ENCODE measurements around the gene NOS1.
"Not testable (repeated sequence)": the region's sequence is repeated elsewhere in the genome, so short reads cannot be mapped to it uniquely, and the experiment has no call there.

The NOS1 gene

GRCh38 chr12:117202556-117202955 lies 158.9 kb downstream of the NOS1 start:
- no peak for DNase-seq

- DNase-seq: no peak
Observed at GRCh38 chr12:117202033-117202432, 159.4 kb downstream of the NOS1 start.

DNA sequence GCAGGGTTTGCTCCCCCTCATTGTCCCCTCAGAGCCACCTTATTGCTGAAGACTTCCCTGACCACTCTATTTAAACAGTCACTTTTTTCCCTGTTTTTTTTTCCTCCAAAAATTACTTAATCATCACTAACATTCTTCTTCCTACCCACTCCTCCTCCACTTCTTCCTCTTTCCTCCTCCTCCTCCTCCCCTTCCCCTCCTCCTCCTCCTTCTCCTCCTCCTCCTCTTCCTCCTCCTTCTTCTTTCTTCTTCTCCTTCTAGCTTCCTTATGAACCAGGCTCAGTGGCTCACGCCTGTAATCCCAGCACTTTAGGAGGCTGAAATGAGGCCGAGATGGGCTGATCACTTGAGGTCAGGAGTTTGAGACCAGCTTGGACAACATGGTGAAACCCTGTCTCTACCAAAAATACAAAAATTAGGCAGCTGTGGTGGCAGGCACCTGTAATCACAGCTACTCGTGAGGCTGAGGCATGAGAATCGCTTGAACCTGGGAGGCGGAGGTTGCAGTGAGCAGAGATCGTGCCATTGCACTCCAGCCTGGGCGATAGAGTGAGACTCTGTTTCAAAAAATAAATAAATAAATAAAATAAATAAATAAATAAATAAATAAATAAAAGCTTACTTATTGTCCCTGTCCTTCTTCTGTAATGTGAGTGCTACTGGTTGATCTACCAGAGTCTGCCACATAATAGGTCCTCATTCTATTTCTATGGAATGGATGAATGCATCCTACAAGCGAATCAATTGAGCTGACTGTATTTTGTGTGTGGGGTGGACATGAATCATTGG lies 161.3 kb downstream of the NOS1 start:
- DNase-seq: not testable (repeated sequence)

DNA sequence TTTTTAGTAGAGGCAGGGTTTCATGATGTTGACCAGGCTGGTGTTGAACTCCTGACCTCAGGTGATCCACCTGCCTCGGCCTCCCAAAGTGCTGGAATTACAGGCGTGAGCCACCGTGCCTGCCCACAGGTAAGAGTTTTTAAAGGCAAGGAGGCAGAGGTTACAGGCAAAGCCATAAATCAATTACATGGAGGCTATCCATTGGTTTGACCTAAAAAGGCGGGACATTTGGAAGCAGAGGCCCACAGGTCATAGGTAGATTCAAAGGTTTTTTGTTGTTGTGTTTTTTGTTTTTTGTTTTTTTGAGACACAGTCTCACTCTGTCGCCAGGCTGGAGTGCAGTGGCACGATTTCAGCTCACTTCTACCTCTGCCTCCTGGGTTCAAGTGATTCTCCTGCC lies 165.1 kb downstream of the NOS1 start:
- not testable (repeated sequence) for DNase-seq

- DNase-seq: not testable (repeated sequence)
Observed at GRCh38 chr12:117195027-117195426, 166.4 kb downstream of the NOS1 start.

DNA sequence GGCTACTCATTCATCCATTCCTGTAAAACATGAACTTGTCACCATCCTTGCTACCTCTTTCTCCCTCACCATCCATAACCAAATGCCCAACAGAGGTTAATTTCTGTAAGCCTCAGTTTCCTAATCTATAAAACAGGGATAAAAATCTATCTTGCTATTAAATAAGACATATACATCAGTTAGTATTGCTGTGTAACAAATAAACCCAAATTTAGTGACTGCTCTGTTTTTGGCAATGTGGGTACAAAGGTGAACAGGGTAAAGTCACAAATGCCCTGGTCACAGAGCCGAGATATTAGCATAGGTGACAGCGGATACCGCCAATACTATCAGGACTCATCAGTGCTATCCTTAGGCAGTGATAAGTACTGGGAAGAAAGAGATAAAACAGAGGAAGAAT lies 167.5 kb downstream of the NOS1 start:
- DNase-seq: no peak

DNA sequence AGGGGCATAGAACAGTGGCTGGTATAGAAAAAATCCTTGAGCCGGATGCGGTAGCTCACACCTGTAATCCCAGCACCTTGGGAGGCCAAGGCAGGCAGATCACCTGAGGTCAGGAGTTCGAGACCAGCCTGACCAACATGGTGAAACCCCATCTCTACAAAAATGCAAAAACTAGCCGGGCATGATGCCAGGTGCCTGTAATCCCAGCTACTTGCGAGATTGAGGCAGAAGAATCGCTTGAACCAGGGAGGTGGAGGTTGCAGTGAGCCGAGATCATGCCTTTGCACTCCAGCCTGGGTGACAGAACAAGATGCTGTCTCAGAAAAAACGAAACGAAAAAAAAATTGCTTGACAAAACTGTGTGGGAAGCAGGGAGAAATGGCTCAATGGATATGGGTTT lies 168.8 kb downstream of the NOS1 start:
- DNase-seq: not testable (repeated sequence)

GRCh38 chr12:117192057-117192456 lies 169.4 kb downstream of the NOS1 start:
- DNase-seq: no peak

GRCh38 chr12:117190210-117190781 lies 171.1 kb downstream of the NOS1 start, which contains the start of gene FBXO21:
FBXO21 (minus strand) TSS chr12:117190470; CDS start chr12:117190456, 14 bp downstream.
- DNase-seq: peak; percentile 83

GRCh38 chr12:117189725-117190209 lies 171.7 kb downstream of the NOS1 start:
- peak; percentile 32 for DNase-seq

DNA sequence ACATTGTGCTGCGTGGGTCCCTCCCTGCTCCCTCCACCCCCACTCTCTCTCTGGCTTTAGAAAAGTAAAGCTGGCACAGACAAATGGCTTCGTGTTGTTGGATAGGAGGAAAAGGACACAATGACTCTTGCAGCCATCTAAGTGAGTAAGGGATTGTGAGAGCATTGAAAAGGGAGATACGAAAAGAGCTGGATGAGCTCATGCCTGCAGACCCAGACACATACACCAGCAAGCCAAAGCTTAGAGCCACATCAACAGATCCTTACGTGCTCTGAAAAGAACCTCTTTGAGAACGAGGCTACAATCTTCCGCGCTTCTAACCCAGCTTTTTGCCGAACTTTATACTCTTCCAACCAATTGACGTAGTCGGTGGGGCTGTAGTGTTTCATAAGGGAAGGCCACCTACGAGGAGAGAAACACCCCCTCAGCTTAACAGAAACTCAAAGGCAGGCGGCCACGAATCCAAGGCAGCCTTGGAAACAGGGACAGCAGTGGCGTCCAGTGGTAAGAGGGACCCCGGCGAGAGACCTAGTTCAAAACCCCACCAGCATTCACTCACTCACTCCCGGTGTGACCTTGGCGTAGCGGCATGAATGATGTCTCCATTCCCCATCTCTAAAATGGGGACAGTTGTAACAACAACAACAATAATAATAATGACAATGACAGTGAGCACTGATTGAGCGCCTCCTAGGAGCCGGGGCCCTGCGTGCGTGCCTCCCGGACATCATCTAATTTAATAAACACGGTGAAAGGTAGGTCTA lies 172.3 kb downstream of the NOS1 start:
- peak; percentile 30 for DNase-seq

- DNase-seq: no peak
Observed at GRCh38 chr12:117188121-117188665, 173.2 kb downstream of the NOS1 start.

GRCh38 chr12:117187421-117187820 lies 174.0 kb downstream of the NOS1 start:
- no peak for DNase-seq

DNA sequence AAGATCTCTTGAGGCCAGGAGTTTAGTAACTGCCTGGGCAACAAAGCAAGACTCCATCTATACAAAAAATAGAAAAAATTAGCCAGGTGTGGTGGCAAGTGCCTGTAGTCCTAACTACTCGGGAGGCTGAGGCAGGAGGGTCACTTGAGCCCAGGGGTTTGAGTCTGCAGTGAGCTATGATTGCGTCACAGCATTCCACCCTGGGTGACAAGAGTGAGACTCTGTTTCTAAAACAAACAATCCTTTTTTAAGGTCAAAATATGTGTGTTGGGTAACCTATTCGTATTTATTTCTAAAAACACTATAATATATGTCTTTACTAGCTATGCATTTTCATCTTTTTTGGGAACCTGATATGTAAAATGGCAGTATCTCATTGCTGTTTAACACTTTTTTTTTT lies 178.6 kb downstream of the NOS1 start:
- DNase-seq: no peak

DNA sequence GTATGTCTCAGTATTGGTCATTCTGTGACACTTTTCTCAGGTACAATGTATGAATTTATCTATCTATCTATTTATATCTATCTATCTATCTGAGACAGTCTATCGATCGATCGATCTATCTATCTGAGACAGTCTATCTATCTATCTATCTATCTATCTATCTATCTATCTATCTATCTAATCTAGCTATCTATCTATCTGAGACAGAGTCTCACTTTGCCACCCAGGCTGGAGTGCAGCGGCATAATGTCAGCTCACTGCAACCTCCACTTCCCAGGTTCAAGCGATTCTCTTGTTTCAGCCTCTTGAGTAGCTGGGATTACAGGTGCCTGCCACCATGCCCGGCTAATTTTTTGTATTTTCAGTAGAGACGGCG lies 180.0 kb downstream of the NOS1 start:
- DNase-seq: not testable (repeated sequence)

- DNase-seq: no peak
Observed at GRCh38 chr12:117180758-117181467, 180.5 kb downstream of the NOS1 start.

GRCh38 chr12:117178745-117179144 lies 182.7 kb downstream of the NOS1 start:
- DNase-seq: no peak

- no peak for DNase-seq
Observed at GRCh38 chr12:117178301-117178700, 183.1 kb downstream of the NOS1 start.

GRCh38 chr12:117172168-117172567 lies 189.3 kb downstream of the NOS1 start:
- no peak for DNase-seq

DNA sequence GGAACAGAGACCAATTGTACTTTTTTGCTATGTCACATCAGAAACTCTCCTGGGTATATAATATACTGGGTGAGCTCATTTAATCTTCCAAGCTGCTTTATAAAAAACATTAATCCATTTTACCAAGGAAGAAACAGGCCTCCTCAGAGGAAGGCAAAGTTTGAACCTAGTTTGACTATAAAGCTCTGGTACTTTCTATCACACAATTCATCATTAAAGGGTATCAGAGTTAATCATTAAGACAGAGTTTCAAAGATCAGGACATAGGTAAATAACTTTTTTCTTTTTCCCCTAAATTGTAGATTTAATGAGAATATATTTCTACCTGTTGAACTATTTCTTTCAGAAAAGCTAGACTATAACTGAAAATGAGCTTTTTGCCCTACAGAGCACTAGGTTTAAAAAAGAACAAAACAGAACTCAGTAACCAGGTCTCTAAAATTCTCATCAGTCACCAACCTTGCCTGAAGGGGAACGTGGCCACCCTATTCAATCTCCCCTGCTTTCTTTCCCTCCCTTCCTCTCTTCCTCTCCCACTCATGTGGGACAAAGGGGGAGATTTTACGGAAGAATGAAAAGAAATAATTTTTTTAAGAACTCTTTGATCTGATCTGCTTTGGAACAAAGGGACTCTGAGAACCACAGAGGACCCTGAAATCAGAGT lies 189.8 kb downstream of the NOS1 start:
- DNase-seq: no peak

DNA sequence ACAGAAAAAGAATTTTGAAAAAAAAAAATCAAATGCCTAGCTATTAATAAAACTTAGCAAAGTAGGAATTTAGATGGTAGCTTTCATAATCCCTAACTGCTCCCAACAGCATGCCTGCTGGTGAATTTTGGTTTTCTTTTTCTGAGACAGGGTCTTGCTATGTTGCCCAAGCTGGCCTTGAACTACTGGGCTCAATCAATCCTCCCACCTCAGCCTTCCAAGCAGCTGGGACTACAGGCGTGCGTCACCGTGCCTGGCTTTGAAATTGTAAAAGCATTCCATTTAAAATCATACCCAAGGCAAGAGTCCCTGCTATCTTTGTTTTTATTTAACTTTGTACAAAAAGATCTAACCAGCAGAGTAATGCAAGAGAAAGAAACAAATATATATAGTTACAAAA lies 191.9 kb downstream of the NOS1 start:
- DNase-seq: no peak

DNA sequence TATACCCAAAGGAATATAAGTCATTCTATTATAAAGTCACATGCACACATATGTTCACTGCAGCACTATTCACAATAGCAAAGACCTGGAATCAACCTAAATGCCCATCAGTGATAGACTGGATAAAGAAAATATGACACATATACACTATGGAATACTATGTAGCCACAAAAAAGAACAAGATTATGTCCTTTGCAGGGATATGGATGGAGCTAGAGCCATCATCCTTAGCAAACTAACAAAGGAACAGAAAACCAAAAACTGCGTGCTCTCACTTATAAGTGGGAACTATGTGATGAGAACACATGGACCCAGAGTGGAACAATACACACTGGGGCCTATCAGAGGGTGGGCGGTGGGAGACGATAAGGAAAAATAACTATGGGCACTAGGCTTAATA lies 192.4 kb downstream of the NOS1 start:
- DNase-seq: no peak
